Measurements from ENCODE around the gene ADCY2. TPM values are rescaled to one million over a fixed set of nuclear protein-coding genes. Genes with fewer than 3 reads are reported as not detected.

Gene ADCY2
- total RNA-seq = not detected in 2 replicates

GRCh38 chr5:7395947-7396712 is at the start of gene ADCY2:
TSS of gene ADCY2 (plus strand) at chr5:7396138. CDS start at chr5:7396297, 159 bp downstream.

DNA sequence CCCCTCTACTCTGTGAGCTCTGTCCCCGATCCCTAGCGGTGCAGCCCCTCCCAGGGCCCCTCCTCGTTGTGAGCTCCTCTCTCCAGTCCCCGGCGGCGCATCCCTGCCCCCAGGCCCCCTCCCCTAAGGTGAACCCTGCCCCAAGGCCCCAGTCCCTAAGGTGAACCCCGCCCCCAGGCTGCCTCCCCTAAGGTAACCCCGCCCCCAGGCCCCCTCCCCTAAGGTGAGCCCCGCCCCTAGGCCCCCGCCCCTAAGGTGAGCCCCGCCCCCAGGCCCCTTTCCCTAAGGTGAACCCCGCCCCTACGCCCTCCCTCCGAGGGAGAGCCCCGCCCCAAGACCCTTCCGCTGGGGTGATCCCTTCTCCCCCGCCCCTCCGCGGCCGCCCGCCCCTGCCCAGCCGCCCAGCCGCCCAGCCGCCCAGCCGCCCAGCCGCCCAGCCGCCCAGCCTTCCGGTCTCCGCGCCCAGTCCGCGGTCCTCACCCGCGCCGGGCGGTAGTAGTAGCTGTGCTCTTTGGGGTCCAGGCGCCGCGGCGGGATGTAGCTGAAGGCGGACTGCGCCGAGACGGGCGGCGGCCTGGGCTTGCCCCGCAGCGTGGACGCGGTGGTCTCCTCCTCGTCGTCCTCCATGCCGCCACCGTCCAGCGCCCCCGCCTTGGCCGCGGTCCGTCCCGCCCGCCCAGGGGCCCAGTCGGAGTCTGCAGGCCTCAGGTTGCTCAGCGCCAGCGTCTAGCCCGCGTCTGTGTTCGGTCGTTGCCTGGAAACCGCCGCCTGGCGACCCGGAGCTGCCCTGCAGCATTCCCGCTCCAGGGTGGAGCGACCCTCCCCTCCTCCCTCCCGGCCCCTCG is 454.7 kb downstream of the ADCY2 start, which contains the start of gene CFAP90:
Gene CFAP90 (minus strand): TSS at position 739 of the 845 bp plus-strand sequence. CDS start 112 bp downstream, at position 627.

DNA sequence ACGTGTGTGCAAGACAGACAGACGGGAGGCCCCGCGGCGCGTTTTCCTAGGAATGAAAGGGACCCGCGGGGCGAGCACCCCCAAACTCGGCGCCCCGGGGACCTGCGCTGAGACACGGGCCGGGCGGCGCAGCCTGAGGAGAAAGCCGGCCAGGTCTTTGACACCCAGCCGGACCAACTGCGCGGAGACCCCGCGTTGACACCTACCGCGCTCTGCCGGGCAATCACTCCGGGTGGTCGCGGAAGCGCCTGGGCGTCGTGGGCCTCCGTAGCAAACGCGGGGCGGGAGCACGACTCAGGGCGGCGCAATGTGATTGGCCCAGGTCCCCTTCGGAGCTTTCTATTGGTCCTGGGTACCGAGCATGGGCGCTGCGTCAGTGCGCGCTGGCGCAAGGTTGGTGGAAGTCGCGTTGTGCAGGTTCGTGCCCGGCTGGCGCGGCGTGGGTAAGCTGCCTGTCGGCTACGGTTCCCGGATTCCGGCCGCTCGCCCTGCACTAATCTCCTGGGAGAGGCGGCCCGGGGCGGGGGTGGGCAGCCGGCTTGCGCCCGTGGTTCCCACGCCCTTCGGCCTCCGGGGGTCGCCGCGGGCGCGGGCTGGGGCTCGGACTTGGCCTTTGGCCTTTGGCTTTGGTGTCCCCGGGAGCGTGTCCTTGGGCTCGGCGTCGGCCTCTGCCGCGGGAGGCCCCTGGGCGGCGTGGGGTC is 473.0 kb downstream of the ADCY2 start, which contains the start of the genes FASTKD3 and MTRR:
Gene FASTKD3 (minus strand): TSS at position 259 of the 701 bp plus-strand sequence. CDS start 948 bp downstream, outside the sequence.
Gene MTRR (plus strand): TSS at position 376 of the 701 bp plus-strand sequence. CDS start 1,647 bp downstream, outside the sequence.

